ENCODE results near the gene PYCR2. TPM values are rescaled to one million over a fixed set of nuclear protein-coding genes. Genes with fewer than 3 reads are reported as not detected.
"Not testable (repeated sequence)": the region's sequence is repeated elsewhere in the genome, so short reads cannot be mapped to it uniquely, and the experiment has no call there.

The PYCR2 gene
- total and polyA plus RNA-seq, 2 donors (not counting 1 experiment from before 2014, with no cell fraction given) = 28.6 to 32.4 TPM

GRCh38 chr1:225969751-225970150, 45.7 kb upstream of the PYCR2 start:
- H4K20me1 ChIP-seq (ENCODE audit: control insufficient read depth, extremely low read depth, insufficient read depth, low read length); H3K27ac ChIP-seq (ENCODE audit: insufficient read depth, low read length); H2AFZ ChIP-seq (ENCODE audit: low read length); H3K9me3 ChIP-seq (ENCODE audit: control insufficient read depth, insufficient read depth, low read depth, low read length); DNase-seq (ENCODE audit: low read depth in 2 of 2); H3K79me2 ChIP-seq (ENCODE audit: control insufficient read depth, insufficient read depth, low read length); H3K36me3 ChIP-seq (ENCODE audit: control insufficient read depth, insufficient read depth, low read length); H3K27me3 ChIP-seq (ENCODE audit: control insufficient read depth, insufficient read depth, low read length); H3K9ac ChIP-seq (ENCODE audit: insufficient read depth, low read length); H3K4me3 ChIP-seq (replicated peaks in 1 of 4; ENCODE audit: control extremely low read depth in 1 of 4, insufficient read depth in 1 of 4, low read depth in 3 of 4, low read length in 4 of 4); H3K4me1 ChIP-seq (ENCODE audit: control insufficient read depth, extremely low read depth, insufficient read depth, low read length); H3K4me2 ChIP-seq (ENCODE audit: extremely low read depth, insufficient read depth, low read length): not testable (repeated sequence)

- H4K20me1 ChIP-seq (ENCODE audit: control insufficient read depth, extremely low read depth, insufficient read depth, low read length) = no peaks in the 10 kb centered on the region
- no peaks in the 10 kb centered on the region for H3K9me3 ChIP-seq (ENCODE audit: control insufficient read depth, insufficient read depth, low read depth, low read length)
- H3K36me3 ChIP-seq (ENCODE audit: control insufficient read depth, insufficient read depth, low read length) = no peaks in the 10 kb centered on the region
- no peak for TF ChIP-seq EZH2 (IDR thresholded peaks at IDR 0.05; ENCODE audit: low read length, missing control alignments)
- TF ChIP-seq CTCF (conservative IDR thresholded peaks at IDR 0.05 in 1 of 2, IDR thresholded peaks at IDR 0.05 in 1 of 2; ENCODE audit: low read depth in 1 of 2, low read length in 2 of 2) = no peak
- H3K4me2 ChIP-seq (ENCODE audit: extremely low read depth, insufficient read depth, low read length) = no peak overlapping the region
- H2AFZ ChIP-seq (ENCODE audit: low read length) = no peak overlapping the region
- H3K4me1 ChIP-seq (ENCODE audit: control insufficient read depth, extremely low read depth, insufficient read depth, low read length) = no peaks in the 10 kb centered on the region
- H3K79me2 ChIP-seq (ENCODE audit: control insufficient read depth, insufficient read depth, low read length) = no peaks in the 10 kb centered on the region
- H3K4me3 ChIP-seq (replicated peaks in 1 of 4; ENCODE audit: control extremely low read depth in 1 of 4, insufficient read depth in 1 of 4, low read depth in 3 of 4, low read length in 4 of 4) = no peak overlapping the region
- no peak overlapping the region for H3K27ac ChIP-seq (ENCODE audit: insufficient read depth, low read length)
- H3K9ac ChIP-seq (ENCODE audit: insufficient read depth, low read length) = no peak overlapping the region
- DNase-seq (ENCODE audit: low read depth in 2 of 2) = no peak
- no peaks in the 10 kb centered on the region for H3K27me3 ChIP-seq (ENCODE audit: control insufficient read depth, insufficient read depth, low read length)
Observed at GRCh38 chr1:225965231-225965630, 41.2 kb upstream of the PYCR2 start.

DNA sequence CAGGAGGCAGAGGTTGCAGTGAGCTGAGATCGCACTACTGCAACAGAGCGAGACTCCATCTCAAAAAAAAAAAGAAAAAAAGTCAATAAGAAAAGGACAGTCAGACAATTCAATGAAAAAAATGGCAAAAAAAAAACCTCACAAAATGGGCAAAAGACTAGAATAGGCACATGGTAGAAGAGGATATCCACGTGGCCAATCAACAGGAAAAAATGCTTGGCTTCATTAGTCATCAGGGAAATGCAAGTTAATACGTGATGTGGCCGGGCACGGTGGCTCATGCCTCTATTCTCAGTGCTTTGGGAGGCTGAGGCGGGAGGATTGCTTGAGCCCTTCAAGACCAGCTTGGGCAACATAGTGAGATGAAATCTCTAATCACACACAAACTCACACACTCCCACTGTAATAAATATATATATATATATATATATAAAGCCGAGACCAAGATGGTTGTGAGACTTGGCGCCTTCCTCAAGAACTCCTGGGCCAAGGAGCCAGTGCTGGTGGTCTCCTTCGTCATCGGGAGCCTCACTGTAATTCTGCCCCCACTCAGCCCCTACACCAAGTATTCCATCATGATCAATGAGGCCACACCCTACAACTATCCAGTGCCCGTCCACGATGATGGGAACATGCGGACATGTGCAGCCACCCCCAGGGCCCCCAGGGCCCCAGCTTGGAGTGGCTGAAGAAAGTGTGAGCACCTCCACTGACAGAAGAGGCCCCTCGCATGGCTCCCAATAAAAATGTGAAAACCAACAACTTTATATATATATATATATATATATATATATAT, 39.9 kb upstream of the PYCR2 start:
- Histone ChIP-seq H4K20me1 (ENCODE audit: control insufficient read depth, extremely low read depth, insufficient read depth, low read length) (no peaks in the 10 kb centered on the region), H3K27ac (ENCODE audit: insufficient read depth, low read length) (no peak overlapping the region), H3K9ac (ENCODE audit: insufficient read depth, low read length) (no peak overlapping the region), H3K36me3 (ENCODE audit: control insufficient read depth, insufficient read depth, low read length) (no peaks in the 10 kb centered on the region), H3K9me3 (ENCODE audit: control insufficient read depth, insufficient read depth, low read depth, low read length) (no peaks in the 10 kb centered on the region), H3K27me3 (ENCODE audit: control insufficient read depth, insufficient read depth, low read length) (no peaks in the 10 kb centered on the region), H3K4me3 (replicated peaks in 1 of 4; ENCODE audit: control extremely low read depth in 1 of 4, insufficient read depth in 1 of 4, low read depth in 3 of 4, low read length in 4 of 4) (no peak overlapping the region), H3K79me2 (ENCODE audit: control insufficient read depth, insufficient read depth, low read length) (no peaks in the 10 kb centered on the region), H2AFZ (ENCODE audit: low read length) (no peak overlapping the region), H3K4me1 (ENCODE audit: control insufficient read depth, extremely low read depth, insufficient read depth, low read length) (no peaks in the 10 kb centered on the region), H3K4me2 (ENCODE audit: extremely low read depth, insufficient read depth, low read length) (no peak overlapping the region)
- TF ChIP-seq EZH2 (IDR thresholded peaks at IDR 0.05; ENCODE audit: low read length, missing control alignments) = no peak
- no peak for TF ChIP-seq CTCF (conservative IDR thresholded peaks at IDR 0.05 in 1 of 2, IDR thresholded peaks at IDR 0.05 in 1 of 2; ENCODE audit: low read depth in 1 of 2, low read length in 2 of 2)
- peak in 1 of 2 donors; percentile 17 for DNase-seq (ENCODE audit: low read depth in 2 of 2)

Data from fibroblast of lung (primary cell).